Lower lobe of right lung (tissue), 2 donors: Measurements from ENCODE around the gene PRM2. TPM values are rescaled to one million over a fixed set of nuclear protein-coding genes. Genes with fewer than 3 reads are reported as not detected.

ENCODE experiments used
- ATAC-seq, 2 donors: fragments of 200-7000 bp; cut with Tn5 transposase; one replicate each; pipeline ENCODE4 v1.9.1; 2020 to 2022; ENCODE audit warnings: mild to moderate bottlenecking in 2 of 2, moderate library complexity in 2 of 2
- DNase-seq: peaks from one replicate; pipeline ENCODE4 v3.0.0-alpha.2; 2020
- H3K27ac ChIP-seq: fragments of 200-600 bp; one replicate; pipeline ENCODE4 v1.8.0; 2022
- H3K27me3 ChIP-seq: fragments of 200-600 bp; one replicate; pipeline ENCODE4 v1.8.0; 2022; ENCODE audit warnings: low read depth
- H3K36me3 ChIP-seq: fragments of 200-600 bp; one replicate; pipeline ENCODE4 v1.8.0; 2022; ENCODE audit warnings: mild to moderate bottlenecking
- H3K4me1 ChIP-seq: fragments of 200-600 bp; one replicate; pipeline ENCODE4 v1.8.0; 2022
- H3K4me3 ChIP-seq: fragments of 200-600 bp; one replicate; pipeline ENCODE4 v1.8.0; 2022; ENCODE audit warnings: mild to moderate bottlenecking
- H3K9me3 ChIP-seq: fragments of 200-600 bp; one replicate; pipeline ENCODE4 v1.8.0; 2022
- intact Hi-C: fragments of 100-400 bp; cut with DNase I; formaldehyde crosslinking; loops from one replicate; pipeline ENCODE4 v1.11.0; 2022
- total RNA-seq: library from RNA; stranded (reverse); fragmentation: NEBNext Ultra II Directional; extraction: Animal tissue kit (Norgen Biotek cat#: 25700); gene quantifications from one replicate; pipeline ENCODE4 v1.2.1, GENCODE V29; 2021
- TF ChIP-seq, protein P1 (sequence below): fragments of 200-600 bp; IDR thresholded peaks from one replicate; pipeline ENCODE4 v1.8.0; 2022; ENCODE audit warnings: antibody characterized with exemption, mild to moderate bottlenecking
- donor health status: DM: no; HTN: yes; CAD: no; lungs with severe emphysema.

Gene PRM2
- total RNA-seq, 1 donor from 2014 or later = not detected

DNA sequence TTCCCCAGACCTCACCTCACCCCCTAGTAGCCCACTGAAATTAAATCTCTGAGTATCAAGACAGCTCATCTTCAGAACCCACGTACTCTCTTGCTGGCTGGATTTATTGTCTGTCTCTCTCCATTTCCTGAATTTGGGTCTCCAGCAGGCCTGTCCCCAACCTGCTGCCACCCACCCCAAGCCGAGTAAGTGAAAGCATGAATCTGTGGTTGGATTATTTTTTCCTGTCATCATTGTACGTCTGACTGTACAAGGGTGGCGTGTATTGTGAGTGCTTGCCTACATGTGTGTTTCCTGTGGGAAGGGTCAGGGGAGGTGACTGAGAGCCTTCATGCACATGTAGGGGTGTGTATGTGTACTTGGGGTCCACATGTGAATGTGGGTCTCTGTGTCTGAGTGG, 12.5 kb downstream of the PRM2 start:
- H3K4me3 ChIP-seq = no peak overlapping the region
- H3K4me1 ChIP-seq = peaks cover 25% of the 10 kb centered on the region
- ATAC-seq (no peak), DNase-seq (no peak)
- intact Hi-C loops = no loop called here
- no peak overlapping the region for H3K27ac ChIP-seq
- no peaks in the 10 kb centered on the region for H3K36me3 ChIP-seq
- no peaks in the 10 kb centered on the region for H3K9me3 ChIP-seq
- H3K27me3 ChIP-seq = no peaks in the 10 kb centered on the region
- TF ChIP-seq, protein P1, sequence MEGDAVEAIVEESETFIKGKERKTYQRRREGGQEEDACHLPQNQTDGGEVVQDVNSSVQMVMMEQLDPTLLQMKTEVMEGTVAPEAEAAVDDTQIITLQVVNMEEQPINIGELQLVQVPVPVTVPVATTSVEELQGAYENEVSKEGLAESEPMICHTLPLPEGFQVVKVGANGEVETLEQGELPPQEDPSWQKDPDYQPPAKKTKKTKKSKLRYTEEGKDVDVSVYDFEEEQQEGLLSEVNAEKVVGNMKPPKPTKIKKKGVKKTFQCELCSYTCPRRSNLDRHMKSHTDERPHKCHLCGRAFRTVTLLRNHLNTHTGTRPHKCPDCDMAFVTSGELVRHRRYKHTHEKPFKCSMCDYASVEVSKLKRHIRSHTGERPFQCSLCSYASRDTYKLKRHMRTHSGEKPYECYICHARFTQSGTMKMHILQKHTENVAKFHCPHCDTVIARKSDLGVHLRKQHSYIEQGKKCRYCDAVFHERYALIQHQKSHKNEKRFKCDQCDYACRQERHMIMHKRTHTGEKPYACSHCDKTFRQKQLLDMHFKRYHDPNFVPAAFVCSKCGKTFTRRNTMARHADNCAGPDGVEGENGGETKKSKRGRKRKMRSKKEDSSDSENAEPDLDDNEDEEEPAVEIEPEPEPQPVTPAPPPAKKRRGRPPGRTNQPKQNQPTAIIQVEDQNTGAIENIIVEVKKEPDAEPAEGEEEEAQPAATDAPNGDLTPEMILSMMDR = no peak

DNA sequence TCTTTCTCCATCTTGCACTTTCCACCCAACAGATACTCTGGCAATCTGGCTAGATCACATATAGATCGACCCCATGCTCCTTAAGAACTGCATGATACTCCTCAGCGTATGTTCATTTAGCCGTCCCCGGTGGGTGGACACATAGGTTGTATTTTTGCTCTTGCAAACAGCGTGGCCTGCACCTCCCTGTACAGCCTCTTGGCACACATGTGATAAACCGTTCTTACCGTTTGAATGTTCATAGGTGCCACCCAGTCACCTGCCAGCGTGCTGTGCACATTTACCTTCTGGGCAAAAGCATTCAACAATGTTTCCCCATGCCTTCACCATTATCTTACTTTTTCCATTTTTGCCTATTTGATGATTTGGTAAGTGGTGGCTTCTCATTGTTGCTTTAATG, 13.4 kb downstream of the PRM2 start:
- H3K27ac ChIP-seq = no peak overlapping the region
- TF ChIP-seq, protein P1 = no peak
- no peaks in the 10 kb centered on the region for H3K36me3 ChIP-seq
- intact Hi-C loops = no loop called here
- H3K9me3 ChIP-seq = no peaks in the 10 kb centered on the region
- no peak for DNase-seq
- no peak for ATAC-seq
- H3K4me3 ChIP-seq = no peak overlapping the region
- no peaks in the 10 kb centered on the region for H3K27me3 ChIP-seq
- peaks cover 33% of the 10 kb centered on the region for H3K4me1 ChIP-seq

DNA sequence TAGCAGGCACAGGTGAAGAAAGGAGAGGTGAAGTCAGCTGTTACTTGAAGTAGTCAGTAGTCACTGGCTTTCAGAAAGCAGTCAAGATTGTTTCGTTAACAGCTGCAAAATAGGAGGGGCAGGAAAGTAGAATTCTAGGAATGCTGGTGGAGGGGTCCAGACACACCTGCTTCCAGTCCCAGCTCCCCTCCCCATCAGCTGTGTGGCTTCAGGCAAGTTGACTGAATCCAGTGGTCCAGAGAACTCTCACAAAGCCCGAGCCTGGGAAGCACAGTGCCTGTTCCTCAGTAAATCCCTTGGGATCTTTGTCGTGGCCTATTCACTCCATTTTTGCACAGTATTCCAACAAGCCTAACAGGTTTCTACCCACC, 15.7 kb downstream of the PRM2 start:
- TF ChIP-seq, protein P1 = no peak
- ATAC-seq = no peak
- Histone ChIP-seq H3K4me3 (no peak overlapping the region), H3K9me3 (no peaks in the 10 kb centered on the region), H3K36me3 (no peaks in the 10 kb centered on the region), H3K27ac (no peak overlapping the region), H3K4me1 (peaks cover 37% of the 10 kb centered on the region), H3K27me3 (no peaks in the 10 kb centered on the region)
- DNase-seq = no peak
- intact Hi-C loops = no loop called here

DNA sequence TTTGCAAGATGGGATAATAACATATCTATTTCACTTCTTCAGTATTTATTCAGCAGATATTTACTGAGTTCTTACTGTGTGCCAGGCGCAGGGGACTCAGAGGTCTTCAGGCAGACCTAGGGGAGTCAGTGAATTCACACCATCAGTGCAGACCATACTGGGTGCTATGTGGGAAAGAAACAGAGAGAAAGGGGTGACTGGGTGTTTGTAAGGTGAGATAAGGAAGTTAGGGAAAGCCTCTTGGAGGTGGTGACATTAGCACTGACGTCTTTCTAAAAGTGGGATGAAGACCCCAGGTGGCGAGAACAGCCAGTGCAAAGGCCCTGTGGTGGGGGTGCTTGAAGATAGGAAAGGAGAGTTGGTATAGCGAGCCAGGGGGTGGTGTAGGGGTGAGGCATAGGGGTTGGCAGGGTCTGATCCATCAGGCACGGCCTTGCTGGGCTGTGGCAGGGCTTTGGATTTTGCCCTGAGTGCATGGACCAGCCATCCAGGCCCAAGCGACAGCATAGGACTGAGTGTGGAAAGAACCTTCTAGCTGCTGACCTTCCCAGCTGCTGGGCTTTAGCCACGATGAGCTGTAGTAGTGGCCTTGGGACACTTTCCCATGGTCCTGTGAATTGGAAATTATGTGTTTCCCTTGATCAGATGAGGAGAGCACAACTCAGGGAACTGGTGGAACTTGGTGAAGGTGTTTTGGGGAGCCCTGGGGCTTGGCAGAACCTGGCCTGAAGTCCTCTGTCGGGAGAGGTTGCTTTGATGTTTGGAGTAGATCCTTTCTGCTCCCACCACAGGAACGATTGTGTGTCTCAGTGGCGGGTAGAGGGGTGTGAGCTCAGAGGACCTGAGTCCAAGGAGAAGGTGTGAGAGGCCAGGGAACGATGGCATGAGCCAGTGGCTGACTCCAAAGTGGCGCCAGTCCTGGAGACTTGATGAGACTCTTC, 16.4 kb downstream of the PRM2 start:
- no peak for DNase-seq
- no peak for ATAC-seq
- H3K27me3 ChIP-seq = no peaks in the 10 kb centered on the region
- H3K27ac ChIP-seq = no peak overlapping the region
- intact Hi-C loops = no loop called here
- TF ChIP-seq, protein P1 = no peak
- H3K4me1 ChIP-seq = peaks cover 31% of the 10 kb centered on the region
- no peak overlapping the region for H3K4me3 ChIP-seq
- H3K9me3 ChIP-seq = no peaks in the 10 kb centered on the region
- H3K36me3 ChIP-seq = no peaks in the 10 kb centered on the region

DNA sequence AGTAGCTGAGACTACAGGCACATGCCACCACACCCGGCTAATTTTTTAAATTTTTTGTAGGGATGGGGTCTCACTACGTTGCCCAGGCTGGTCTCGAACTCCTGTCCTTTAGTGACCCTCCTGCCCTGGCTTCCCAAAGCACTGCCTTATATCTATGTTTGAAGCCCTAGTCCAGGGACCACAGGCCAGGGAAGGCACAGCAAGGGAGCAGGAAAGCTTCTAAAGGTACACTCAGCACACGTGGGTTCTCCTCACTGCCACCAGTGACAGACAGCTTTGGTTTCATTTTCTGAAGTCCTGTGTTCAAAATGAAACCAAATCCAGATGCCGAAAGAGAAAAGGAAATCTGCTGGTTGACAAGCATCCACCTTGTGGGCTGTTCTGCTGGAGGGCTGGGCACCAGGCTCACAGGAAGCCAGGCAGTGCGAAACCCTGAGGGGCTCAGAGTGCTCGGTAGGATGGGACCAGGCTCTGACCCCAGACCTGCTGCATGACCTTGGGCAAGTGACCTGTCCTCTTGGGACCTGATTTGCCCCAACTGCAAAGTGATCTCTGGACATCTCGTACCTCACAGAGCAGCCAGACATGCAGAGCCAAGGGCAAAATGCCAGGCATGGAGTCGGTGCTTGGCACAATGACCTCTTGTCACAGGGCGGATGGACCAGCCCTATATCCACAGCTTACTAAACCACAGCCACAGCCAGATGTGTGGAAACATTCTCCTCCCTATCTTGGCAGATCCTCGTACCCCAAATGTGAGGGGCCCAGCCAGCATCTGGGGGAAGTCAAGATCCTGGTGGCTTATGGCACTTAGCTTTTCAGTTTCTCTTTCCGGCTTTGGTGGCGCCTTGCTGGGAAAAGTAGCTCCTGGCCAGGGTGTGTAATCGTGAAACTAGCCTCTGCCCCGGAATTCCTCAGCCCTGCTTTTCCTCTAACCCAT, 17.5 kb downstream of the PRM2 start:
- peak overlapping the region; percentile 37 for H3K4me3 ChIP-seq
- intact Hi-C loops = no loop called here
- ATAC-seq (no peak), DNase-seq (peak; percentile 67)
- no peaks in the 10 kb centered on the region for H3K27me3 ChIP-seq
- peak overlapping the region; percentile 40 for H3K27ac ChIP-seq
- no peaks in the 10 kb centered on the region for H3K36me3 ChIP-seq
- peaks cover 41% of the 10 kb centered on the region for H3K4me1 ChIP-seq
- TF ChIP-seq, protein P1 = no peak
- no peaks in the 10 kb centered on the region for H3K9me3 ChIP-seq
